Keratinocyte (primary cell): ENCODE data around the gene ACACA. TPM values are rescaled to one million over a fixed set of nuclear protein-coding genes. Genes with fewer than 3 reads are reported as not detected.

Experiments
- DNase-seq: peaks from one replicate; pipeline ENCODE4 v3.0.0-alpha.2; 2011; ENCODE audit warnings: low read depth, missing footprints, low spot score
- FAIRE-seq: peaks from 2 replicates; lab custom pipeline; 2011; peaks lifted over from hg19 to GRCh38; lab: Jason Lieb, UNC
- H2AFZ ChIP-seq: 2 replicates; pipeline ENCODE4 v1.6.0; 2012; ENCODE audit warnings: low read length, control low read depth, inconsistent platforms; ENCODE audit not compliant: control insufficient read depth
- H3K27ac ChIP-seq: 2 replicates; pipeline ENCODE4 v1.5.1; 2011; ENCODE audit warnings: low read length; ENCODE audit not compliant: control insufficient read depth, insufficient read depth
- H3K27me3 ChIP-seq: 3 replicates; pipeline ENCODE4 v1.6.0; 2011; ENCODE audit warnings: low read length; ENCODE audit not compliant: control insufficient read depth, insufficient read depth; ENCODE audit errors: extremely low read depth
- H3K36me3 ChIP-seq, 2 experiments: 2 replicates in 1 of 2; 3 replicates in 1 of 2; pipeline ENCODE4 v1.5.1; 2011; ENCODE audit warnings: low read length in 2 of 2, mild to moderate bottlenecking in 1 of 2; ENCODE audit not compliant: control insufficient read depth in 2 of 2, insufficient read depth in 2 of 2; ENCODE audit errors: extremely low read depth in 1 of 2
- H3K4me1 ChIP-seq: 3 replicates; pipeline ENCODE4 v1.5.1; 2011; ENCODE audit warnings: low read length; ENCODE audit not compliant: control insufficient read depth, insufficient read depth; ENCODE audit errors: extremely low read depth
- H3K4me2 ChIP-seq: 3 replicates; pipeline ENCODE4 v1.6.0; 2011; ENCODE audit warnings: low read depth, low read length; ENCODE audit not compliant: control insufficient read depth, insufficient read depth; ENCODE audit errors: extremely low read depth
- H3K4me3 ChIP-seq, 3 experiments: fragments of 200-600 bp in 1 of 3; sonication (generic) in 1 of 3; 2 replicates in 2 of 3; 3 replicates in 1 of 3; pipeline ENCODE4 v1.5.1; 2011 to 2016; ENCODE audit warnings: low read length in 3 of 3, mild to moderate bottlenecking in 3 of 3, control low read depth in 2 of 3, inconsistent platforms in 1 of 3, low read depth in 1 of 3, mixed read lengths in 1 of 3, mixed run types in 1 of 3, moderate library complexity in 1 of 3; ENCODE audit not compliant: control insufficient read depth in 2 of 3, insufficient read depth in 2 of 3; ENCODE audit errors: extremely low read depth in 1 of 3
- H3K79me2 ChIP-seq: 2 replicates; pipeline ENCODE4 v1.6.0; 2012; ENCODE audit warnings: low read length; ENCODE audit not compliant: control insufficient read depth, insufficient read depth
- H3K9ac ChIP-seq: 3 replicates; pipeline ENCODE4 v1.6.0; 2011; ENCODE audit warnings: low read length; ENCODE audit not compliant: control insufficient read depth, insufficient read depth; ENCODE audit errors: extremely low read depth
- H3K9me1 ChIP-seq: 3 replicates; pipeline ENCODE4 v1.6.0; 2011; ENCODE audit warnings: low read length; ENCODE audit not compliant: control insufficient read depth, insufficient read depth; ENCODE audit errors: extremely low read depth
- H3K9me3 ChIP-seq: 2 replicates; pipeline ENCODE4 v1.5.1; 2012; ENCODE audit warnings: low read depth, low read length; ENCODE audit not compliant: control insufficient read depth
- H4K20me1 ChIP-seq: 3 replicates; pipeline ENCODE4 v1.6.0; 2011; ENCODE audit warnings: low read length; ENCODE audit not compliant: control insufficient read depth, insufficient read depth; ENCODE audit errors: extremely low read depth
- CTCF ChIP-seq, 3 experiments: IDR thresholded peaks in 1 of 3; conservative IDR thresholded peaks in 1 of 3; optimal IDR thresholded peaks in 1 of 3; 2 replicates in 2 of 3; 3 replicates in 1 of 3; pipeline versions ENCODE3 to v1.5.1; 2011; ENCODE audit warnings: low read length in 3 of 3, mild to moderate bottlenecking in 3 of 3, moderate library complexity in 2 of 3, control low read depth in 1 of 3, inconsistent platforms in 1 of 3; ENCODE audit not compliant: insufficient read depth in 2 of 3; ENCODE audit errors: extremely low read depth in 1 of 3
- EZH2 ChIP-seq: IDR thresholded peaks from one replicate; pipeline ENCODE4 v1.6.1; 2012; ENCODE audit warnings: inconsistent platforms, mild to moderate bottlenecking, low read length, moderate library complexity
- dilution Hi-C: fragments of 300-500 bp; cut with MboI; formaldehyde crosslinking; loops from one replicate; pipeline ENCODE4 v1.7.0; 2020; ENCODE audit warnings: low sequenced_read_pairs; ENCODE audit not compliant: extremely low pct_ligation_motif_present
- polyA plus RNA-seq, 5 experiments: library from polyadenylated mRNA; depleted of rRNA in 3 of 5; stranded (reverse) in 3 of 5; stranded (forward) in 1 of 5; unstranded in 1 of 5; fragments of >200 nt; gene quantifications; 1 replicate in 1 of 5; 2 replicates in 3 of 5; 3 replicates in 1 of 5; pipeline versions ENCODE4 v1.2.1 to v1.2.3, GENCODE V29; 2011 to 2012; ENCODE audit warnings: missing spikeins in 2 of 5, low read depth in 1 of 5, low replicate concordance in 1 of 5

Gene ACACA
- polyA plus RNA-seq, 1 donor (not counting 4 experiments of a cell fraction or from before 2014, with no cell fraction given), result 85.8 TPM

- H3K4me1 ChIP-seq, result peaks cover 10% of the 10 kb centered on the region
- no peak overlapping the region for H3K4me2 ChIP-seq
- H4K20me1 ChIP-seq, result no peaks in the 10 kb centered on the region
- H2AFZ ChIP-seq, result no peak overlapping the region
- no peak overlapping the region for H3K4me3 ChIP-seq
- no peaks in the 10 kb centered on the region for H3K9me1 ChIP-seq
- no peak overlapping the region for H3K9ac ChIP-seq
- H3K27me3 ChIP-seq, result no peaks in the 10 kb centered on the region
- no peaks in the 10 kb centered on the region for H3K79me2 ChIP-seq
- H3K27ac ChIP-seq, result no peak overlapping the region
- FAIRE-seq, result no peak
- no peak for DNase-seq
- no peak for TF ChIP-seq CTCF (optimal IDR thresholded peaks at IDR 0.05 in 1 of 3, IDR thresholded peaks at IDR 0.05 in 1 of 3, conservative IDR thresholded peaks at IDR 0.05 in 1 of 3; ENCODE audit: extremely low read depth in 1 of 3, insufficient read depth in 2 of 3, low read length in 3 of 3)
- no peak for TF ChIP-seq EZH2
- dilution Hi-C loops, result no loop called here
- no peaks in the 10 kb centered on the region for H3K9me3 ChIP-seq
- peaks cover 23 to 37% of the 10 kb centered on the region in 2 experiments for H3K36me3 ChIP-seq
Observed at GRCh38 chr17:37111329-37111728, 295.3 kb downstream of the ACACA start.

- Histone ChIP-seq H4K20me1 (no peaks in the 10 kb centered on the region), H3K4me2 (no peak overlapping the region), H3K9ac (no peak overlapping the region), H3K36me3 (peaks cover 19 to 37% of the 10 kb centered on the region in 2 experiments), H3K79me2 (no peaks in the 10 kb centered on the region), H3K9me3 (no peaks in the 10 kb centered on the region), H3K4me1 (peaks cover 10% of the 10 kb centered on the region), H3K27ac (no peak overlapping the region), H3K4me3 (no peak overlapping the region), H3K27me3 (no peaks in the 10 kb centered on the region), H2AFZ (no peak overlapping the region), H3K9me1 (no peaks in the 10 kb centered on the region)
- no peak for FAIRE-seq
- DNase-seq, result no peak
- dilution Hi-C loops, result no loop called here
- TF ChIP-seq EZH2, result no peak
- TF ChIP-seq CTCF (optimal IDR thresholded peaks at IDR 0.05 in 1 of 3, IDR thresholded peaks at IDR 0.05 in 1 of 3, conservative IDR thresholded peaks at IDR 0.05 in 1 of 3; ENCODE audit: extremely low read depth in 1 of 3, insufficient read depth in 2 of 3, low read length in 3 of 3), result no peak
Observed at GRCh38 chr17:37110746-37111145, 295.9 kb downstream of the ACACA start.
